AG09319 (cell line): Measurements from ENCODE around the gene IL22.

Source experiments
- DNase-seq: peaks from one replicate; pipeline ENCODE4 v3.0.0-alpha.2; 2010; ENCODE audit warnings: low read depth; ENCODE audit errors: extremely low read depth
- CTCF ChIP-seq: IDR thresholded peaks from 2 replicates; pipeline ENCODE4 v1.5.1; 2011; ENCODE audit warnings: low read depth, mild to moderate bottlenecking, inconsistent platforms, low read length, moderate library complexity

The IL22 gene

GRCh38 chr12:68247785-68248184, 5.6 kb downstream of the IL22 start:
- no peak for DNase-seq
- TF ChIP-seq CTCF: no peak

GRCh38 chr12:68246350-68246749, 7.1 kb downstream of the IL22 start:
- no peak for TF ChIP-seq CTCF

GRCh38 chr12:68245180-68246021, 8.0 kb downstream of the IL22 start:
- no peak for DNase-seq

More at GRCh38 chr12:68246350-68246749, 7.1 kb downstream of the IL22 start:
- no peak for DNase-seq

GRCh38 chr12:68242777-68243176, 10.6 kb downstream of the IL22 start:
- TF ChIP-seq CTCF: no peak

More at GRCh38 chr12:68245180-68246021, 8.0 kb downstream of the IL22 start:
- no peak for TF ChIP-seq CTCF

GRCh38 chr12:68240975-68241374, 12.4 kb downstream of the IL22 start:
- no peak for DNase-seq

More at GRCh38 chr12:68242777-68243176, 10.6 kb downstream of the IL22 start:
- DNase-seq: no peak

GRCh38 chr12:68240079-68240478, 13.3 kb downstream of the IL22 start:
- no peak for TF ChIP-seq CTCF
- DNase-seq: peak; percentile 22

More at GRCh38 chr12:68240975-68241374, 12.4 kb downstream of the IL22 start:
- TF ChIP-seq CTCF: no peak

- DNase-seq: no peak
- no peak for TF ChIP-seq CTCF
Observed at GRCh38 chr12:68239309-68239982, 14.0 kb downstream of the IL22 start.
